HG02588 (cell line): ENCODE data around the gene SYK.

ENCODE experiments used
- ATAC-seq: cut with Tn5 transposase; IDR thresholded peaks from one replicate; pipeline ENCODE4 v1.9.1; 2021; ENCODE audit warnings: mild to moderate bottlenecking, moderate library complexity; ENCODE audit not compliant: unreplicated experiment

Gene SYK

DNA sequence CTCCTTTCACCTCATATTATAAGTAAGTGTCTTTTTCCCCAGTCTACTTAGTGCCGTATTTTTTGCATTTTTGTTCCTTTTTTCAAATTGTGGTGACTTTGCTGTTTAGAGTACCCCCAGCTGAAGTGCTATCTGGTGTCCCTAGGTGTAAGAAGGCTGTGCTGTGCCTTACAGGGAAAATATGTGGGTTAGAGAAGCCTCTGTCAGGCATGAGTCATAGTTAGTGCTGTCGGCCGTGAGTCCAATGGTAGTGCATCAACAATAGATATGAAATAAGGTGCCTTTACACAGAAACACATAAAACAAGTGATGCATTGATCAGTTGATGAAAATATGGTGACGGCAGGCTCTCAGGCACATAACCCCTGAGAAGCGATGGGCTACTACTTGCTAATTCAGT is 20.1 kb downstream of the SYK start:
- no peak for ATAC-seq

DNA sequence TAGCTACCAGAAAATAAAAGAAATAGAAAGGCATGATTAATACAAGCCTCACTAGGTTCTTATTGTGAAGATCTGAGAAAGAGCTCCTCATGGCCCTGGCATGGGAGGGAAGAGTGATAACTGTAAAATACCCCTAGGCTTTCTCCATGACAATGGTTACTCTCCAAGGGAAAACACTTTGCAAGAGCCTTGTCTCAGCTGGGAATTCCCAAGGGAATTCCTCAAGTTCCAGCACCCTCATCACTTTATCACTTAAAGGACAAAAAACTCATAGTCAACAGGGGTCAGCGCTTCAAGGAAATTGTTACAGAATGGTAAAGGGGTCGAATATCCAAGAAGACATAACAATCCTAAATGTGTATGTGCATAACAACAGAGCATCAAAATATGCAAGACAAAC is 21.2 kb downstream of the SYK start:
- ATAC-seq = no peak

DNA sequence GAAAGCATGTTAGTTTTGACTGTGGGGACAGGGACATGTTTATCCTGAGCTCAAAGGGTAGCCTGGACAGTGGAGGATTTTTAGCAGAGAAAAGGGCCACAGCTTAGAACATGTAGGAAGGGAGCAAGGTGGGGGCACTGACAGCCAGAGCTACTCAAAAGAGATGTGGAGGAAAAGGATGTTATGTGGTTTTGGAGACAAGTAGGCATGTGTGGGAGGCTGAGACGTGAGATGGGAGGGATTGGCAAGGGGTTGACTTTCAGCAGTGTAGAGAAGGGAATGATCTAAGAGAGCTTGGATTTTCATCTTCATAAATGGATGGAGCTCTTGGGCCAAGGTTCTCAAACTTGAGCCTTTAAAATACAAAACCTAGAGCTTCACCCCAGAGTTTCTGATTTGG is 24.0 kb downstream of the SYK start:
- ATAC-seq = no peak

- ATAC-seq = no peak
Measured at GRCh38 chr9:90826326-90827020, 24.9 kb downstream of the SYK start.

GRCh38 chr9:90827181-90827871 is 25.7 kb downstream of the SYK start:
- peak; percentile 71 for ATAC-seq

DNA sequence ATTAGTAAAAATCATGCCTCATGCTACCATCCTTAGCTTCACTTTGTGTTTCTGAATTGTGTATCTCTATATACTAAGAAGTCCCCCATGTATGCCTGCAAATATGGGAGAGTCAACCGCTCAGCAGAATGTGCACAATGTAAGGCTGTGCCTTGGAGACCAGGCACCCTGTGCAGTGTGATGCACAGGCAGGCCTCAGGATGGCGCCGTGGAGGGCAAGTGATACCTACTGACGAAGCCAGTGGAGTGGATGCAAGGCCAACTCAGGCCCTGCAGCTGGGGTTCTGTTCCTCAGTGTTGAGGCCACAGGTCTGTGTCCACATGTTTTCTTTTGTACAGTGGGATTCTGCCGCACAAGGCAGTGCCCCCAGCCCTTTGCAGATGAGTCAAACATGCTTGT is 28.4 kb downstream of the SYK start:
- no peak for ATAC-seq

GRCh38 chr9:90830977-90831376 is 29.4 kb downstream of the SYK start:
- no peak for ATAC-seq

GRCh38 chr9:90832261-90832660 is 30.6 kb downstream of the SYK start:
- ATAC-seq = no peak

DNA sequence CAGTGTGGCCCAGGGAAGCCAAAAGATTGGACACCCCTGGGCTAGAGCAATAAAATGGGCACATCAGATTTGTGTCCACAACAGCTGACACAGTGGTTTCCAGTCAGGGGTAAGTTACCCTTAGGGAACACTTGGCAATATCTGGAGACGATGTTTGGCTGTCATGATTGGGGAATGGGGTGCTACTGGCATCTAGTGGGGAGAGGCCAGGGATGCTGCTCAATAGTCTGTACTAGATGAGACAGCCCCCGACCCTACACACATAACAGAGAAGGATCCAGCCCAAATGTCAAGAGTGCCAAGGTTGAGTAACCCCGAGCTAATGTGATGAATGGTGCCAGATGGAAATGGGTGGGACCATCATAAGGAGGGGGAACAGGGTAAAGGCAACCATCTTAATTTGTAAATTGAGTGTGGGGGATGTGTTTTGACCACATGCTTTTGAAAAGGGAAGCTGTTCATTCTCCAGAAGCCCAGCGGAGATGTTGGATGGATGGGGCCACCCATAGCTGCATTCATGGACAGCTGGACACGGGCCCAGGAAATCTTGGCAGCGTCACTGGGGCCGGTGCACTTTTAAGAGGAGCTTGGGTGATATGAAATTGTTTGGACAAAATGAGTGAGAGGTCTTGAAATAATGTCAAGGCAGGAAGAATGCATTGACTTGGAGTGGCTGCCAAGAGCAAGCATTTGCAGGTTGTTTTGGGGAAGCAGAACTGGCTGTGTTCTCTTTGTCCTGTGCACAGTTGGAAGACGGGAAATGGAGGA is 33.4 kb downstream of the SYK start:
- no peak for ATAC-seq

- no peak for ATAC-seq
Measured at GRCh38 chr9:90836411-90837080, 34.9 kb downstream of the SYK start.

DNA sequence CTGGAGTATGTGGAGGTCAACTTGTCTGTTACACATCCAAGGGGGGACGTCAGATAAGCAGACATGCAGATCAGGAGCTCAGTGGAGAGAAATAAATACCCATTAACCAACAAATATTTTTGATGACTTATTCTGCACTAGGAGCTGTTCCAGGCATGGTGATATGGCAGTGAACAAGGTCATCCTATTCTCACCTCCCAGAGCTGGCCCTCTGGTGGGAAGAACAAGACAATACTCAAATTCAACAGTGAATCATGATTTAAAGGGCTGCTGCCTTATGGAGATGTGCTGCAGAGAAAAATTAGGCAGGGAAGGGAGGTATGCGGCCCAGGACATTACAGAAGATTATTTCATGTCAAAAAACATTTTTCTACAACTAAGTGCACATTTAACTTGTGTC is 36.5 kb downstream of the SYK start:
- ATAC-seq = no peak

DNA sequence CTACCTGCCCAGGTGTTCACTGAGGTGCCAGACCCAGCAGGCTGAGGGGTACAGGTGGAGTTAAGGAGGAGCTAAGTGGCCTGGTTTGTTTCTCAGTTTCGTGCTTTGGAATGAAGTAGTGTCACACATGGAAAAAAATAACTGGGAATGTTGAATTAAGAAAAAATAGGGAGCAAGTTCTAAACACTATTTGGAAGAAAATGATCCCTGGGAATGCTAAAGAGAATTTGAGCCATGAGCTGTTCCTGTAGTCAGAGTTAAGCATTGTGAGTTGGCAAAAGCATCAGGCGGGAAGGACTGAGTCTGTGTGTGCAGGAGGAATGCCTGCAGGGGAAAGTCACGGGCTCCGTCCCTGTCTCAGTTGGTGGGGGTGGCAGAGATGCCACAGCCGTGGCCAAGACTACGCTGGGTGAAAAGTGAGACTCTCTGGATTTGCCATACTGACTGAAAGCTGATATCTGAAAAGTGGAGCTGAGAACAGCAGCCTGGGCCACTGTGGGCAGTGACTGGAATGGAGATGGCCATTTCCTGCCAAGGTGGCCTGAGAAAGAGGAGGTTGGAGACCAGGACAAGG is 37.0 kb downstream of the SYK start:
- no peak for ATAC-seq

DNA sequence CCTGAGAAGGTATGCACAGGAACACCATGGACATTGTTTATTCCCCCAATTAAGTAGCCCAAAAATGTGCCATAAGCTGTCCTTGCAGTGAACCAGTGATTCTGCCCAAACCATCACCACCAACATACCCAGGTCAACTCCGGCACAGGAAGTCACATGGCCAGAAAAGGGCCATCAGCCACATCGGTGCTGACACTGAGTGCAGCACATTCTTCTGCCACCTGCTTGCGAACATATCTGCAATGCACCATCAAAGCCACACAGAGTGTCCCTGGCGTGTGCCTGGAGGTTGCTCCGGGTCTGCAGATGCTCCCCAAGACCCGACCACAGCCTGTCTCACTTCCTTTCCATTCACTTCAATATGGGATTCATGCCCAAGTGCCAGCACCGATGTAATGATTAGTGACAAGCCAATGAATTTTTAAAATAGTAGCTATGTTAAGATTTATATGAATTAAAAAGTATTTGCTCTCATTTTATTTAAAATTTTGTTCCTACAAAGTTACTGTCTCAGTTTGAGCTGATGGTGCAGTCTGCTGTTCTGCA is 37.6 kb downstream of the SYK start:
- no peak for ATAC-seq

DNA sequence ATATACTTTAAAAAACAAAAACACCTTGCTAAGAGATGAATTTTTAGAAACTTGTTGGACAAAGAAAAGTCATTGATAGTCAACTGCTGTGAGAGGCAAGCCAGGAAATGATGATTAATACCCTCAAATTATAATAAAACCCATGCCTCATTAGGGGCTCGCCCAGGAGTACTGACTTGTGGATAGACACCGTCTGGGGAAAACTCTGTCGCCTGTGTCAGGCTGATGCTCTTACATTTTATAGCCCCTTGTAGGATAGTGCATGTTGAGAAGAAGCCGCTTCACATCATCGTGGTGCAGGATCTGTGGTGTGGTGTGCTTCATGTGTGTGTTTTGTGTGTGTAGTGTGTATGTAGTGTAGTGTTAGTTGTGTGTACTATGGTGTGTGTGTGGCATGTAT is 39.1 kb downstream of the SYK start:
- ATAC-seq = no peak

DNA sequence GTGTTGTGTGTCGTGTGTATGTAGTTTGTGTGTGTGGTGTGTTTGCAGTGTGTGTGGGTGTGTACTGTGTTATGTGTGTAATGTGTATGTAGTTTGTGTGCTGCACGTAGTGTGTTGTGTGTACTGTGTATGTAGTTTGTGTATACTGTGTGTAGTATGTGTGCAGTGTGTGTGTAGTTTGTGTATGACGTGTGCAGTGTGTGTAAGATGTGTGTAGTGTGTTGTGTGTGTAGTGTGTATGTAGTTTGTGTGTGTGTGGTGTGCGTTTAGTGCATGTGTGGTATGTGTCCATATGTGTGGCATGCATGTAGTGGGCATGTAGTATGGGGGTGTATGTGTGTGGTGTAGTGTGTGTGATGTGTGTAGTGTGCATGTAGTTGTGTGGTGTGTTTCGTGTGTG is 39.6 kb downstream of the SYK start:
- ATAC-seq = no peak

GRCh38 chr9:90841615-90842014 is 40.0 kb downstream of the SYK start:
- ATAC-seq = no peak

DNA sequence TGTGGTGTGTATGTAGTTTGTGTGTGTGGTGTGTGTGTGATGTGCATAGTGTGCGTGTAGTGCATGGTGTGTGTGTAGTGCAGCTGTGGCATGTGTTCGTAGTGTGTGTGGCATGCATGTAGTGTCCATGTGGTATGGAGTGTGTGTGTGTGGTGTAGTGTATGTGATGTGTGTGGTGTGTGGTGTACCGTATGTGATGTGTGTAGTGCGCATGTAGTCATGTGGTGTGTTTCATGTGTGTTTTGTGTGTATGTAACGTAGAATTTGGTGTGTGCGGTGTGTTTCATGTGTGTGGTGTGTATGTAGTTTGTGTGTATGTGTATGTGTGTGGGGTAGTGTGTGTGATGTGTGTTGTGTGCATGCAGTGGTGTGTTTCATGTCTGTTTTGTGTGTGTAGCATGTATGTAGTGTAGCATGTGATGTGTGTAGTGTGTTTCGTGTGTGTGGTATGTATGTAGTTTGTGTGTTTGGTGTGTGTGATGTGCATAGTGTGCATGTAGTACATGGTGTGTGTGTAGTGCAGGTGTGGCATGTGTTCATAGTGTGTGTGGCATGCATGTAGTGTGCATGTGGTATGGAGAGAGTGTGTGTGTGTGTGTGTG is 40.7 kb downstream of the SYK start:
- no peak for ATAC-seq

GRCh38 chr9:90842996-90843395 is 41.4 kb downstream of the SYK start:
- no peak for ATAC-seq

DNA sequence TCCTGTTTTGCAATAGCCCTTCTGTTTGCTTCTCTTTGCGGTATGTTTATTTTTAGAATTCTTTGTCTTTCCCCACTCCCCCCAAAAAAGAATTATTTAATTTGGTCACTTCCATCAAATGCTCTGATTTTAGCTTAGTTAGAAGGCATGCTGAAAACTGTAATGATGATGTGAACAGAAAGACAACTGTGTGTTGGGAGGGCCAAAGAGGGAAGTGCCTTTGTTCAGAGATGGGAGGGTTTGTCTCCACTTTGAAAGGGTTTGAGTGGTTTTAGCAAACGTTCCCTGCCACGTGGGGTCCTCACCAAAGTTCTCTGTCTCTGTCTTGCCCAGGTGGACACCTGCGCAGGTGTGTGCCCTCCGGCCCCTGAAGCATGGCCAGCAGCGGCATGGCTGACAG is 41.9 kb downstream of the SYK start:
- no peak for ATAC-seq

DNA sequence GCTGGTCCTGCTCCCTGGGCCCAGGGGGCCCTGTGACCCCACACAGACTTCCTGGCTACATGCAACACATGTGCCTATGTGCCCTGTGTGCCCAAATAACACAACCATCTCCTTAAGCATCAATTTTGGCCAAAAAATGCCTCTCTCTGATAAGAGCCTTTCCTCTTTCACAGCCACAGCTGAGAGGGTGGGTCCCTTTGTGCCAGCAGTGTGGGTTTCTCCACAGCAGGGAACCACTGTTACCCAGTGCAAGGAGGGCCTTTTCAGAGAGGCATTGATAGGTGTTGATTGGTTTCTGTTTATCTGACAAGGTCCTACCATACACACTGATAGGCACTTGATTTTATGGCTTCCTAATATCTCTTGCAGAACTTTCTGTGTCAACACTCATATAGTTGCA is 42.7 kb downstream of the SYK start:
- no peak for ATAC-seq
